GM12865 (cell line): ENCODE data around the gene MMP19.
A peak's percentile ranks its signal among the peaks of the same experiment; 100 is the strongest.

Source experiments
- DNase-seq: peaks from one replicate; pipeline ENCODE4 v3.0.0; 2010; ENCODE audit warnings: low read depth
- H3K4me3 ChIP-seq: 2 replicates; pipeline ENCODE4 v1.5.1; 2011; ENCODE audit warnings: mild to moderate bottlenecking, low read depth, low read length, control low read depth
- TF ChIP-seq, protein P1 (sequence below): IDR thresholded peaks from 2 replicates; pipeline ENCODE4 v1.5.1; 2011; ENCODE audit warnings: low read length, control low read depth, low read depth, inconsistent platforms; ENCODE audit not compliant: insufficient read depth; ENCODE audit errors: missing control alignments

MMP19 gene

DNA sequence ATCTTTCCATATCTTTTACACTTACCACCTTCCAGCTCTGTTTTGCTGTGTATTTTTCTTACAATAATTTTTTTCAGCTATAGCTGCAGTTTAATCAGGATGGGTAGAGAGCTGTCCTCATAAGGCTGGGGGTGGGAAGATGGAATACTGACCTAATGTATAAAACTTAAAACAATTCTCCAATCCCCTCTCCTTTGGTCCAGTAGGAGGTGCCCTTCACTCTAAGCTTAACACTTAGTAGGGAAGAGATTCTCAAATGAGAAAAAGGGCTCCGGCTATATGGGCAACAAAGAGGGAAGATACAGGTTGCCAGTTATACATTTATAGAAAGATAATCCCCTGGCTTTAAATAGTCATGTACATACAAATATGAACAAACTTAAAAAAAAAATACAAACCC, 22.1 kb downstream of the MMP19 start:
- TF ChIP-seq, protein P1, sequence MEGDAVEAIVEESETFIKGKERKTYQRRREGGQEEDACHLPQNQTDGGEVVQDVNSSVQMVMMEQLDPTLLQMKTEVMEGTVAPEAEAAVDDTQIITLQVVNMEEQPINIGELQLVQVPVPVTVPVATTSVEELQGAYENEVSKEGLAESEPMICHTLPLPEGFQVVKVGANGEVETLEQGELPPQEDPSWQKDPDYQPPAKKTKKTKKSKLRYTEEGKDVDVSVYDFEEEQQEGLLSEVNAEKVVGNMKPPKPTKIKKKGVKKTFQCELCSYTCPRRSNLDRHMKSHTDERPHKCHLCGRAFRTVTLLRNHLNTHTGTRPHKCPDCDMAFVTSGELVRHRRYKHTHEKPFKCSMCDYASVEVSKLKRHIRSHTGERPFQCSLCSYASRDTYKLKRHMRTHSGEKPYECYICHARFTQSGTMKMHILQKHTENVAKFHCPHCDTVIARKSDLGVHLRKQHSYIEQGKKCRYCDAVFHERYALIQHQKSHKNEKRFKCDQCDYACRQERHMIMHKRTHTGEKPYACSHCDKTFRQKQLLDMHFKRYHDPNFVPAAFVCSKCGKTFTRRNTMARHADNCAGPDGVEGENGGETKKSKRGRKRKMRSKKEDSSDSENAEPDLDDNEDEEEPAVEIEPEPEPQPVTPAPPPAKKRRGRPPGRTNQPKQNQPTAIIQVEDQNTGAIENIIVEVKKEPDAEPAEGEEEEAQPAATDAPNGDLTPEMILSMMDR: peak; percentile 4
- no peak for DNase-seq
- no peak overlapping the region for H3K4me3 ChIP-seq

DNA sequence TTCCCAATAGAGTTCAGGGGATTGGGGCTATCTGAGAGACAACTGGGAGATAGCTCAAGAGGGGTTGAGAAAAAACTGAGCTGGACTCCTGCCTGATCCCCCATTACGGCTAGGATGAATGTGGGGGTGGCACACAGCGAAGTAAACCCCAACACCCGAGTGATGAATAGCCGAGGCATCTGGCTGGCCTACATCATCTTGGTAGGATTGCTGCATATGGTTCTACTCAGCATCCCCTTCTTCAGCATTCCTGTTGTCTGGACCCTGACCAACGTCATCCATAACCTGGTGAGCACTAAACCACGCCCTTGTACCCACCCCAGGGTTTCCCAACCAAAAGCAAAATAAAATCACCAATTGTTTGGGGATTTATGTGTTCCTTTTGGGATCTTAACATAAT, 23.9 kb downstream of the MMP19 start:
- TF ChIP-seq, protein P1: no peak
- H3K4me3 ChIP-seq: peak overlapping the region; percentile 59
- DNase-seq: no peak

DNA sequence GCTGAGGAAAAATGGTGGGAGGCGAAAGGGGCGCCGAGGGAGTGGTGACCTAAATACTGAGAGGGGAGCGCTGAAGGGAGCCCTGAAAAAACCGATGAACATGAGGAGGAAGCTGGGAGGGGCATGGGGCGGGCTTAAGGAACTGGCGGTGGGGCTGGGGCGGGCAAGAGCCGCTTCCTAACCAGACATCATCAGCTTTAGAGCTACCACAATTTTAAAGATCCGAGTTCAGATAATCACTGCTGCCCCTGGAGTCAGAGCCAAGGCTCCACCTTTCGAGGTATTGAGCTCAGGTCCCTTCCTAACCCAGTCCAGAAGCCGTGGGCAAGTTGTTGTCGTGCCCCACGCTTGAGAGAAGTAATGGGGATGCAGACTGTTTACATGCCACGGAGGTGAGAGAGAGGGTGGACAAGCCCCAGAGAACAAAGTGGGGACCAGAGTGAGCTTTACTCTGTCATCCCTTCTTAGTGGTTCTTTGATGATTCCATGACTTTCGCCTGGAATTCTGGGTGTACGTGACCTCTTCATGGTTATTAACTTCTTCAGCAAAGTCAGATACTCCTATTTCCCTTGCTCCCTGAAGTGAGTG, 24.5 kb downstream of the MMP19 start:
- DNase-seq: no peak
- peak overlapping the region; percentile 59 for H3K4me3 ChIP-seq
- TF ChIP-seq, protein P1: no peak

DNA sequence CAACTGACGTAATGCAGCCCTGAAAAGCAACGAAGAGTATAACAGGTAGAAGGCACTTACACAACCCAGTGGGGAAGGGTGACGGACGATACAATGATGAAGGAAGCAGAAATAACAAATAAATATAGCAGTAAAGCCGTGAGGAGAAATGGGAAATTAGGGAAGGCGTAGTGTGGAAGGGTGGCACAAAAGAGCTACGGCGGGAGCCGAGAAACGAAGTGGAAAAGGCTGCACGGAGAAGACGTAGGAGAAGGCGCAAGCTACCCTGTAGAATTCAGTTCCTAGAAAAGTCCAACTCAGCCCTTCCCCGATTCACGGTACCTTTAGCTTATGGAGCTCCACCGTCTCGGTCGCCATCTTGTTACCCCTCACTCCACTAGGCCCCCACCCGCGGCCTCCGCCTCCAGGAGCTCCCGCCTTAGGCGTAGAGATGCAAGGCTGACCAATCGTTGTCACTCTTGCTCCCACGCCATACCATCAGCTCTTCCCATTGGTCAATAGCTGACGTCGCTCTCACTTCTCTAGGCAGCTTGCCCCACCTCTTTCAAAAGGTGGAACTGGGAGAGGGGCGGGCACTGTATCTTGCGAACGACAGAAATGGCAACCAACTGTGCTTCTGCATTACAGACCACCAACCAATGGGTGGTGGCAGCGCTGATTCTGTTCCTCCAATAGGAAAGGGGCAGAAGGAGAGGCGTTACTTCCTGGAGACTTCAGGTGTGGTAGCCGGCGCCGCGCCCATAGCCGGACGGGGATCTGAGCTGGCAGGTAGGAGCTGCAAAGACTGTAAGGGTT, 25.2 kb downstream of the MMP19 start, which contains the start of the genes ORMDL2 and SARNP:
Gene ORMDL2, plus strand, starts transcription at position 697 of the 795 bp plus-strand sequence. CDS start 959 bp downstream, outside the sequence.
Gene SARNP, minus strand, starts transcription at position 380 of the 795 bp plus-strand sequence. Its CDS starts 23 bp downstream, at position 357.
- peak within 1 kb of the TSS; percentile 98 for H3K4me3 ChIP-seq
- TF ChIP-seq, protein P1: no peak
- DNase-seq: peak; percentile 100

DNA sequence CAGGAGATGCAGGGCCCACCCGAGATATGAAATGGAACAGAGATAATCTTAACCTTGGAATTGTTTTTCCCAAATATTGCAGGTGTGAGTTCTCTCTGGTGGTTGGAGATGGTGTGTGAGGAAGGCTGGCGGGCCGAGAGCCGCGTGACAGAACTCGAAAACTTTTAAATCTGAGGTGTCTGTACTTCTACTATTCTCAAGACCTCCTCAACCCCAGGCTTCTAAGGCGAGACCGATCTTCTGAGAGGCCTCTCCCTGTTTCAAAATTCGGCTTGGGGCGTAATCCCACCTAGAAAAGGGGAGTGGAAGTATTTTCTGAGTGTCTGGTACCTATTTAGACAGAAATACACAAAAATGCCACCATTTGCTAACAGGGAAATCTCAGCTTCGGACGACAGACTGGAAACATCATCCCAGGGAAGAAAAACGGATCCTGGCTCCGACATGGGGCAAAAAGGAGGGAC, 25.8 kb downstream of the MMP19 start:
- TF ChIP-seq, protein P1: no peak
- DNase-seq: no peak

DNA sequence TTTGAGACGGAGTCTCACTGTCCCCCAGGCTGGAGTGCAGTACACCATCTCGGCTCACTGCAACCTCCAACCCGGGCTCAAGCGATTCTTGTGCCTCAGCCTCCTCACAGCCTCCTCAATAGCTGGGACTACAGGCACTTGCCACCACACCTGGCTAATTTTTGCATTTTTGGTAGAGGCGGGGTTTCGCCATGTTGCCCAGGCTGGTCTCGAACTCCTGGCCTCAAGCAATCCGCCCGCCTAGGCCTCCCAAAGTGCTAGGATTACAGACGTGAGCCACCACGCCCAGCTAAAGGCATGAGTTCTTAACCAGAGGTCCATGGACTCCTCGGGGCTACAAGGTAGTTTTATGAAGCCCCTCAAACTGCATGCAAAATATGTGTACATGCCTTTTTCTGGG, 27.3 kb downstream of the MMP19 start:
- H3K4me3 ChIP-seq: no peak overlapping the region
- DNase-seq: no peak
- TF ChIP-seq, protein P1: no peak

More for the DNA sequence above, 25.8 kb downstream of the MMP19 start:
- H3K4me3 ChIP-seq: peak overlapping the region; percentile 98
